ENCODE results near the gene ITGB7.
A peak's percentile ranks its signal among the peaks of the same experiment; 100 is the strongest.
"Not testable (repeated sequence)": the region's sequence is repeated elsewhere in the genome, so short reads cannot be mapped to it uniquely, and the experiment has no call there.

ITGB7 gene

DNA sequence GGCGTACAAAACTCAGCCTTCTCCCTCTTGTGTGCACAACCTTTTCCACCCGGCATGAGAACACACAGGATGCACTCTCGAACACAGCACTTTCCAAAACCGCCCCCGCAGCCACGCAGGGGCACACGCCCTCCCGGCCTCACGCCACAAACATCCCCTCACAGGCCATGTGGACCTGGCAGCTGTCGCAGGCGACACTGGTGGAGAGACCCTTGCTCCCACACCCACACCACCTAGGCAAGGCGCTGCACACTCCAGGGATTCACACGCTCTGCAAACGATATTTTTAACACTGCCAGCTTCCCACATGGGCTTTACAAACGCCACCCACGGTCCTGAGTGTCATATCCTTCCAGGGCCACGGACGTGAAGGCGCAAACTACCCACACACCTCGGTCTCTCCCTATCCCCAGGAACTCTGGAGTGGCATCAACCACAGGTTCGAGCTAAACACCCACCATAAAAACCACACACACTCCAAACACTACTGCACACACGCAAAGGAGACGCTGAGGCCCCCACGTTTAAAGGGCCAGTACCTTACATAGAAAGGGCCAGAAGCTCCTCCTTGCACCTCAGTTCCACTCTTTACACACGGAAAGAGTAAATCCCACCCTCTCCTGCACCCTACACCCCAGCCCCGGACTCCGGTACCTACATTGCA is 12.4 kb upstream of the ITGB7 start:
- peak in 2 of 10 donors; percentile 80 to 82 for DNase-seq

DNA sequence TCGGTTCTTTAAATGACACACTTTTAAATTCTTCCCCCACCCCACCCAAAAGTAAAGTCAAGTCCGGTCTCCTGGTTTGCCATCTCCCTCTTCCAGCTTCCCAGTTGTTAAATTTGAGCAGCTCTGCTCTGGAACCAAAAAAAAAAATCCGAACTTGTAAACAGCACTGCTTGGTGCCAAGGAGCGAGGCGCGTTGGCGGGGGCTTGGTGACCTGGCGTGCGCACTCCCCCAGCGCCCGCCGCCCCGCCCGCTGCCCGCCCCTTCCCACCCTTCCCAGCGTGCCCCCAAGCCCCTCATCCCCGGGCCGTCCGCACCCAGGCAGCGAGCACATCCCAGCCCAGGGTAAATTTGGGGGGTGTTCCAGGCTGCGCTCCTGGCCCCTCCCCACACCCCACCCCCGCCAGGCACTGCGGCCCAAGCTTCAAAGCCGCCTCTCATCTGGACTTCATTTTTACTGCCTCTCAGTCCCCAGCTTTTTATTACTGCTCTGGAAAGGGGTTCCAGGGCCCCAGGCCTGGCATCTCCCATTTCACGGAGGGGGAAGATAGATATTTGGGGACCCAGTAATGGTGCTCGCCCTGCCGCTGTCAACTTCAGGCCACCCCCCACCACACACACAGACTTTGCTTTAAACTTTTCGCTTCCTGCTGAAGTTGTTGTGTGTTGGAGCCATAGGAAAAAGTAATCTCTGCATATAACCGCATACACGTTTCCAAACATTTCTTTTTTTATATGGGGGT is 11.7 kb upstream of the ITGB7 start:
- peak in 2 of 10 donors; percentile 64 to 70 for DNase-seq
- intact Hi-C loops (cut with DNase I) = no loop called here

More for the DNA sequence above, 12.4 kb upstream of the ITGB7 start:
- intact Hi-C loops (cut with DNase I) = no loop called here

DNA sequence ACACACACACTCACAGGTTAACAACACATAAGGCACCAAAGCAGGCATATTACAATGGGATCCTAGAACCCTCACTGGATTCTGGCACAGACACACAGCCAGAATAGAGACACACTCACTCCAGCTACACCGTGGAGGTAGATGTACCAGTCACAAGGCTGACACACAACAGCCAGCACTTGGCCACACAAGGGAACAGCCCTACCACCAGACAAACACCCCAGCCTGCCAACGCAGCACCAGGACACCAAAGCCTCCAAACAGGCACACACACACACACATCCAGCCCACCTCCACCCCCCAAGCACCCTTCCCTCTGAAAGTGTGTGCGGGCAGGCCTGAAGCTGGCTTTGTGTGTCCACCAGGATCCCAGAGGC is 10.9 kb upstream of the ITGB7 start:
- DNase-seq = peak in 2 of 10 donors; percentile 63 to 68
- intact Hi-C loops (cut with DNase I) = no loop called here

DNA sequence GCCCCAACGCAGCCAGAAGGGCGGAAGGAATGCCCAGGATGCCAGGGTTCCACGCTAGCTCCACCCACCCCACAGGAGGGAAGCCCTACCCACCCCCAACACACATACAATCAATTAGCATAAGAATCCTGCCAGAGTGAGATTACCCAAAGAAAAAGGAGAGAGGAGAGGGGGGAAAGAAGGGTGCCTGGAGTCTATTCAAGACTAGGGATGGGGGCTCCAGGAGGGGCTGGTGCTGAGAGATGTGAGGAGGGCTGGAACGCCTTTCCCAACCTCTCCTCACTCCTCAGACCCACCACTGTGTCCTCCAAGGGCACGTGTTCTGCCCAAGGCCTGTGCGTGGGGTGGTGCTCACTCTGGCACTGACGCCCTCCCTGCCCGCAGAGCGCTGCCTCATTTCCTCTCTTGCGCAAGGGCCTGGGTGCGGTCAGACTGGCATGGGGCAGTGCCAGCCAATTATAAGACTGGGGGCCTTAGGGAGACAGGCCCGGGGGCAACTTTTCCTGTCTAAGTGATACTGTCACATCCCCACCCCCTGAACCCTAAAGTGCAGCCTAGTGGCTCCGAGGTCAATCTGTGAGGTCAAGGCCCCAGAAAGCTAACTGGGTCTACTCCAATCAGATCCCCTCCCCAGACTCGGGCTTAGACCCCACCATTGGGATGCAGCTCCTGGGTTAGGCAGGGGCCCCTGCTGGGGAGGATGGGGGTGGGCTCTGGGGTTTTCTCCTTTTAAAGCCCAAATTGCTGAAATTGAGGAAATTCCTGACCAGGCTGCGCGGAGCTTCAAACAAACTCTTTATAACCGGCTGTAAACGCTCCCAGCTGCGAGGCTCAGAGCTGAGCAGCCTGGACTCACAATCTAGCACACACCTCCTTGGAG is 10.2 kb upstream of the ITGB7 start:
- intact Hi-C loops (cut with DNase I) = no loop called here
- peak in 2 of 10 donors; percentile 80 to 83 for DNase-seq

DNA sequence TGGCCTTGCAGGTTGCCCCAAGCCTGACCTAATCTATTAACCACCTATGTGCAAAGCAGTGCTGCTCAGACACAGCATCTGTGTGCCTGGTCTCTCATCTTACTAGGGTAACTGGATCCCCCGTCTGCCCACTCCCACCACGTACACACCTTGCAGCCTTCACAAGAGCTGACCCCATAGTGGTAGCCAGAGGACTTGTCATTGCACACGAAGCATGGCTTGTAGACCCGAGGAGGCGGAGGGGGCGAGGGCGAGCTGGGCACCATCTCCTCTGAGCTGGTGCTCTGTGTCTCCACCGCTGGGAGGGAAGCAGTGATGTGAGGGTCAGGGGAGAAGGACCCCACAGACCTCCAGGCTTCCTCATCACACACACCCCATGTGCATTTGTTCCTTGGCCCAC is 8.4 kb upstream of the ITGB7 start:
- DNase-seq = peak in 2 of 10 donors; percentile 38 to 68
- intact Hi-C loops (cut with DNase I) = no loop called here

DNA sequence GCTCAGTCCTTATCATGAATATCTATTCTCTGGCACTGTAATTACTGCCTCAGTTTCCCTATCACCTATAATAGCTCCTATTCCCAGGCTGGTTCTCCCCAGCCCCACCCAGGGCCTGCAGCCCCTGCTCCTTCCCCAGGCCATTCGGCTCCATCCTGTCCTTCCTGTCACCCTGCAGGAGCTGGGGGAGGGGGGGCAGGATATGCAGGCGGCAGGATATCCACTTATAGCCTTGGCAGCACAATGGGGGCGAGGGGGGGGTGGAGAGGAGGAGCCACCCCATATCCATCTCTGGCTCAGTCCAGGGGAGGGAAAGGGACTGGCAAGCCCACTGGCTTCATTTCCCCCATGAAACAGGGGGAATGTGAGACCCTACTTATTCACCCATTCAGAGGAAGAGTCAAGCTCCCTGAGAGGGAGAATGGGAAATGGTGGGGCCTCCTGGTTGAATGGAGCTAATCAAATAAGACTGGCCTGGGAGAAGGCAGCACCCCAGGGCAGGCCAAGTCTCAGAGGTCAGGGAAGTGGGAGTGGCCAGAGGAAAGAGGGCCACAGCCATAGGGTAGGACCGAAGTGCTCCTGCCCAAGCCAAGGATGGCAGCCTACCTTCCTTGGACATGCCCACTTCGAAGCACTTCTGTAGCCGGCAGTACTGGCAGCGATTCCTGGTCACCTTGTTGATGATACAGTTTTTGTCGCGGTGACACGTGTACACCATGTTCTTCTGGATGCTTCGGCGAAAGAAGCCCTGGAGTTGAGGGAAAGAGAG is 7.8 kb upstream of the ITGB7 start:
- peak in 2 of 10 donors; percentile 59 to 62 for DNase-seq
- intact Hi-C loops (cut with DNase I) = no loop called here

DNA sequence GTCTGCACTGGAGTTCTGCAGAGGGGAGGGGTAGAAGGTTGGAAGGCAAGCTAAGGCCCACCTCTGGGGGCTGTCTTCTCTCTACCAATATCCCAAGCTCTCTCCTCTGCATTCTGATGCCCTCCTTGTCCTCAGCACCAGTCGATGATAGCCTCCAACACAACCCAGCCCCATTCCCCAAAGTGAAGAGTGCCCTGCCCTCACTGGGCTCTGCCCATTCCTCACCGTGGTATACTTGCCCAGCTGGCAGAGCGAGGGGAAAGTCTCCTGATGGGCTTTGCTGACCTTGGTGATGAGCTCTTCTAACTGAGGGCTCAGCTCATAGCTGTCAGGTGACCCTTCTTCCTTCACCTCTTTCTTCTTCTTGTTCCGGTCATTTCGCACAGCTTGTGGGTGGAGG is 7.2 kb upstream of the ITGB7 start:
- intact Hi-C loops (cut with DNase I) = no loop called here
- DNase-seq = peak in 2 of 10 donors; percentile 19 to 55

DNA sequence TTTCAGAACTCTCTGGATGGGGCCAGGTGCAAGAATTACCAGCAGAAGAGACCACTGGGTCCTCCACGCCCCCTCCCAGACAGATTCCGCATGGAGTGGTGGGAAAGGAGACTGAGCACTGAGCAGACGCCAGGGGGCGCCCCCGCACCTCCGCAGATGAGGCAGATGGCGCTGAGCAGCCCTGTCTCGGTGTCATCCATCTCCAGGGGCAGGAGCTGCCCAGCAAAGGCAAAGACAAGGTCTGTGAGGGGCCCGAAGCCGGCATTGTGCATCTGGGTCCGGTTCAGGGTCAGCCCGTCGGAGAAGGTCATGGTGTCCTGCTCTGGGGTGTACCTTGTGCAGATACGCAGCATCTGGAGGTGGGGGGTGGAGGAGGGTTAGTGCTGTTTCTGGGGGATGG is 6.3 kb upstream of the ITGB7 start:
- intact Hi-C loops (cut with DNase I) = loop anchor here (1.0 to 2.0 kb wide), 4 partner anchors 38 to 131 kb away; partner anchors contain the start of gene AAAS
- peak; percentile 76 to 98 (median 90) for DNase-seq

DNA sequence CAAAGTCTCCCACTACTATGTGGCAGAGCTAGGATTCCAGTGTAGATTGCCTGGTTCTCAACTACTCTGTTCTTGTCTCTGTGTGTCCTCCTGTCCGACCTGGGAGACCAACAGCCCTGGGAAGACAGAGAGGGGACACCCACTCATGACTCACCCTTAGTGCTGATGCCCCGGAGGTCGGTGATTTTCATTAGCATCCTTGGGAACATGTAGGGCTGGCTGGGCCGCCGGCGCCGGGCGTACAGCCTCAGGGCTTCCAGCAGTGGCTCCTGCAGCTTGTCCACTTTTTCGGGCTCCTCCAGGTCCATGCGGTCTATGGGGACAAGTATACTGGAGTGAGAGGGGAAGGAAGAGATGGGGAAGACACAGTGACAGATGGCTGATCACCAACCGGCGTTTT is 5.9 kb upstream of the ITGB7 start:
- intact Hi-C loops (cut with DNase I) = loop anchor here (1.0 to 2.0 kb wide), 4 partner anchors 38 to 132 kb away; partner anchors contain the start of gene AAAS
- peak in 2 of 10 donors; percentile 76 to 77 for DNase-seq

DNA sequence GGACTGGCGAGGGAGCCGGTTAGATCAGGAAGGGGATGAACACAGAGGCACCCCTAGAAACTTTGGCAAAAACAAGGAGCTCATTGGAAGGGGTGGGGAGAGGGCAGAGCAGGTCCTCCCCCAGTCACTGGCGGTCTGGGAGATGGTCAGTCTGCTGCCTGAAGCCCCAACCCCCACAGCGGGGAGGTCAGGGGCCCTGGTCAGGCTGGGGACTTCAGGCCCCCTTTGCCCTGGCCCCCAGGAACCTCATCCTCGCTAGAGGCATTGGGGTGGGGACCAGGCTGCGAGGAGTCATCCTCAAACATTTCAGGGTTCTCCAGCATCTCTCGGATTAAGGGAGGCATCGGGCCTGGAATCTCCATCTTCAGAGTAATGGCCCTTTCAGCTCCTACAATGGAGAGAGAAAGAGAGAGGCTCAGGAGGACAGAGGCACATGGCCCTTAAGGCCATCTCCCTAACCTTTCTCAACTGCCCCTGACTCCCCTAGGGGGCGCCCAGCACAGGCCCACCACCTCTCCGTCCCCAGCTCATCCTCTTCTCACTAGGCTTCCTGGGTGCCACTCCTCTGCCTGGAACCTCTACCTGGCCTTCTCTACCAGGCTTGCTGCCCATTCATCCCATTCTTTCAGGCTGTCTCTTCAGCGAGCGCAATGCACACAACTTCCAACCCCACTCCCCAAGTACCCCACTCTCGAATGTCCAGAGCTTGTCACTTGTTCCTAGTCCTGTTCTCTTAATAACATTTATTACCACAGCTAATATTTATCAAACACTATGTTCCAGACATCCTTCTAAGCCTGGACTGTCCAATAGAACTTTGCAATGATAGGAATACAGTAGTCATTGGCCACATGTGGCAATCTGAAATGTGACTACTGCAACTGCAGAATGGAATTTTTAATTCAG is 4.7 kb upstream of the ITGB7 start:
- intact Hi-C loops (cut with DNase I) = loop anchor here (2.0 kb wide), 1 partner anchor 133 kb away; no protein-coding TSS in a partner anchor
- DNase-seq = peak in 2 of 10 donors; percentile 59 to 67

DNA sequence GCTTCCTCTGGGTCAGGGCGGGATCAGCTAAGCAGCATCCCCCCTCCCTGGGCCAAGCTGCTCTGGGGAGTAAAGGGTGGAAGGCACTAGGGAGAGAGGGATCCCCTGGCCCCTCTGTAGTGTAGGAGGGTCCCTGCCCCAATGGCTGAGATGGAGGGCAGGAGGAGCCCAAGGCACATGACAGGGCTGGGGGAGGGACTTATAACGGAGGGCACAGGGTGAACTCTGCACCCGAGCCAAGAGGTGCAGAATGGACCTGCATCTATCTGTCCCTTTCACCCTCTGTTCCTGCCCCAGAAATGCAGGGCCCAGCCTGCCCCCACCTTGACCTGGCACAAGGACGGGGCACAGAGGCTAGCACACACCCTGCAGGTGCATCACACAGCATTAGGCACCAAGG is 3.8 kb upstream of the ITGB7 start:
- intact Hi-C loops (cut with DNase I) = no loop called here
- DNase-seq = peak in 1 of 10 donors; percentile 47

DNA sequence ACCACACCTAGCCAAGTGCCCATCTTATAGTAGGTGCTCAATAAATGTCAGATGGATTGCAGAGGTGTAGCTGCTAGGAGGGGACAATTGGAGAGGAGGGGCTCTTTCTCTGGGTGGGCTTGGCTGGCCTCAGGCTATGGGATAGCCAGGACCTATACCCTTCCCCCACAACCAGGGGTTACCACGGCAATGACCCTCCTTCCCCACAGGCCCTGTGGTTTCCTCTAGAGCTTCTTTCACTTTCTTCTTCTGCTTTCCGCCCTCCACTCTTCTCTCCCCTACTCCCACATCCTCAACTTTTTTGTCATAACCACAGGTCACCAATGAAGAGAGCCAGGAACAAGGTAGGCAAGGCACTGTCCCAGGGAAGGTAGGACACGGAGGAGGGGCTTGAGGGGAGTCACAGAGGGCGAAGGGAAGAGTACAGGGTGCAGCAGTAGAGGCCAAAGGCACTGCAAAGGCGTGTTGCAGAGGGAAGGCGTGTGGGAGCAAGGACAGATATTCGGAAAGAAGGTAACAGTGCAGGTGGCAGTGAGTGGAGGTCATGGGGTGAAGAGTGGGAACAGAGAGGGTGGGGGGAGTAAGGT is 1.9 kb upstream of the ITGB7 start:
- peak in 2 of 10 donors; percentile 18 to 43 for DNase-seq
- intact Hi-C loops (cut with DNase I) = no loop called here

DNA sequence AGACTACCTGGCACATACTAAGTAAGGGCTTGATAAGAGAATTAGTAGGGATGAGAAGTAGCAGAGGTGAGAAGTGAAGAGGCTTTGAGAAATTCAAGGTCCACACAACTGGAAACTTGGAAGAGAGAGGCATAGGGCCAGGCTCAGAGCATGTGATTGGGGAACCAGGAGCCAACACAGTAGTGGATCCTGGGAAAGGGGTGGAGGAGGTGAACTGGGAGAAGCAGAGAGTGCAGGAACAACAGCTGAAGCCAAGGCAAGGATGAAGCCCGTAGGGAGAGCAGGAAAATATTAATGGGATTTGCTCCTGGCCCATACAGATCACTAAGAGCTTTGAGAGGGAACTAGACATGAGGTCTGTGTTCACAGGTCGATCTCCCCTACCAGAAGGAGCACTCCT is 1.4 kb upstream of the ITGB7 start:
- peak in 1 of 10 donors; percentile 2 for DNase-seq

DNA sequence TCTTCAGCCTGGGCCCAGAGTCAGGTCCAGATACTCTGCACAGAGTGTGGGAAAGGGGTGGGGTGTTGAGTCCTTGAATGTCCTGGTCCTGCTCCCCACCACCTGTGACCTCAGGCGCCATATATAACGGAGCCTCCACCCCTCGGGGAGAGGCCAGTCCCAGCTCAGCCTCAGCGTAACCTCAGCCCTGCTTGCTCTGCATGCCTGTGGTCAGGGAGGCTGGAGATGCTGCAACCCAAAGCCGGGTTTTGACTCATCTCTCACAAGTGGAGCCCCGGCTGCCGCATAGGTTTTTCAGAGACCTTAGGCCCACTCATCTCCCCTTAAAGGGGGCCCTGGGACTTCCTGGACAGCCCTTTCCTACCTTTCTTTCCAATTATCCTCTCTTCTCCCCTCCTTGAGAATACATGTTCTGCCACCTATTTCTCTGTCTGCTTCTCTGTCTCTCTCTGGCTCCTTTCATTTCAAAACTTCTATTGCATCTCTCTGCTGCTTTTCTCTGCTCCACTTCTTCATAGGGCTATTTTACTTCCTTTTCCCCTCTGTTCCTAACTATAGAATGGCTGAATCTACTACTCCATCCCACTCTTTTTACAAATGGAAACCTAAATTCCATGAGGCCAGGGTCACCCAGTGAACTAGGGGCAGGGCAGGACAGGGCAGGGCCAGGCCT is 1.2 kb downstream of the ITGB7 start:
- intact Hi-C loops (cut with DNase I) = no loop called here
- peak in 1 of 10 donors; percentile 62 for DNase-seq

More for the DNA sequence above, 1.4 kb upstream of the ITGB7 start:
- intact Hi-C loops (cut with DNase I) = no loop called here

DNA sequence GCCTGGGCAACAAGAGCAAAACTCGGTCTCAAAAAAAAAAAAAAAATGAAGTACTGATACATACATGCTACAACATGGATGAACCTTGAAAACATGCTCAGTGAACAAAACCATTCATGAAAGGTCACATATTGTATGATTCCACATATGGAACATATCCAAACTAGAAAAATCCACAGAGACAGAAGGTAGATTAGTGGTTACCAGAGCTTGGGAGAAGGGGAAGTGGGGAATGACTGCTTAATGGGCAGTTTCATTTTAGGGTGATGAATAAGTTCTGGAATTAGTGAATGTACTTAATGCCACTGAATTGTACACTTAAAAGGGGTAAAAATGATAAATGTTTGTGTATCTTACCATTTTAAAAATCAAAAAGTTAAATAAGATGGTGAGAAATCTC is 2.7 kb downstream of the ITGB7 start:
- intact Hi-C loops (cut with DNase I) = no loop called here
- no peak for DNase-seq

DNA sequence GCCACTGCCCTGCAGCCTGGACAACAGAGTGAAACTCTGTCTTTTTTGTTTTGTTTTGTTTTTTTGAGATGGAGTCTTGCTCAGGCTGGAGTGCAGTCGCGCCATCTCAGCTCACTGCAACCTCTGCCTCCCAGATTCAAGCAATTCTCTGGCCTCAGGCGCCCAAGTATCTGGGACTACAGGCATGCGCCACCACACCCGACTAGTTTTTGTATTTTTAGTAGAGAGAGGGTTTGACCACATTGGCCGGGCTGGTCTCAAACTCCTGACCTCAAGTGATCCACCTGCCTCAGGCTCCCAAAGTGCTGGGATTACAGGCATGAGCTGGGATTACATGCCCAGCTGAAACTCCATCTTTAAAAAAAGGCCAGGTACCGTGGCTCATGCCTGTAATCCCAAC is 4.7 kb downstream of the ITGB7 start:
- peak in 1 of 10 donors; percentile 43 for DNase-seq

DNA sequence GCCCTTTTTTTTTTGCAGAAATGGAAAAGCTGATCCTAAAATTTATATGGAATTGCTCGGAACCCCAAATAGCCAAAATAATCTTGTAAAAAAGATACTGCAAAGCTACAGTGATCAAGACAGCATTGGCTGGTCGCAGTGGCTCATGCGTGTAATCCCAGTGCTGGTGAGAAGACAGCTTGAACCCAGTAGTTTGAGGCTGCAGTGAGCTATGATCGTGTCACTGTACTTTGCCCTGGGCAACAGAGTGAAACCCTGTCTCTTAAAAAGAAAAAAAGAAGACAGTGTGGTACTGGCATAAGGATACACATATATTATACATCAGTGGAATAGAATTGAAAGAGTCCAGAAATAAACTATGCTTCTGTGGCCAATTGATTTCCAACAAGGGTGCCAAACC is 5.4 kb downstream of the ITGB7 start:
- no peak for DNase-seq
- intact Hi-C loops (cut with DNase I) = no loop called here

More for the DNA sequence above, 4.7 kb downstream of the ITGB7 start:
- intact Hi-C loops (cut with DNase I) = not testable (repeated sequence)

DNA sequence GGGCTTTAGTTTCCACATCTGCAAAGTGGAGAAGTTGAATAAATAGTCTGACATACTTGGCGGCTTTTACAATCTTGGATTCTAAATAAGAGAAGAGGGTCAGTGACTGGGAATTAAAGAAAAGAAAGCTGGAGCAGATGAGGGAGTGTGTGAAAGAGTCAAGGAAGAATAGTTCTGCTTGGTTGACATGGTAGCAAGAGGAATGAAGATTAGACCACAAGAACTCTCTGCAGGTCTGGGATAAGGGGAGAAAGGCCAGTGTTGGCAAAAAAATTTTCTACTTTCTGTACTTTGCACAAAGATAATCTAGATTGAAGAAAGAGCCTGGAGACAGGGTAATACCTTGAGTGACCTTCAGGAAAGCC is 5.9 kb downstream of the ITGB7 start:
- intact Hi-C loops (cut with DNase I) = no loop called here
- DNase-seq = no peak
